Measurements from ENCODE around the gene BCKDHA. TPM values are rescaled to one million over a fixed set of nuclear protein-coding genes. Genes with fewer than 3 reads are reported as not detected.
"Not testable (repeated sequence)": the region's sequence is repeated elsewhere in the genome, so short reads cannot be mapped to it uniquely, and the experiment has no call there.

Gene BCKDHA
- total RNA-seq, 4 donors from 2014 or later = 30.3 to 47.0 (median 39.1) TPM

GRCh38 chr19:41431426-41432386, 34.1 kb downstream of the BCKDHA start:
- TF ChIP-seq CTCF (IDR thresholded peaks at IDR 0.05) = no peak
- ATAC-seq (ENCODE audit: low FRiP score) (no peak), DNase-seq (ENCODE audit: low spot score) (no peak)

GRCh38 chr19:41433171-41433570, 35.6 kb downstream of the BCKDHA start:
- no peak for DNase-seq (ENCODE audit: low spot score)
- no peak for TF ChIP-seq CTCF (IDR thresholded peaks at IDR 0.05)
- ATAC-seq (ENCODE audit: low FRiP score) = no peak

- no peak for DNase-seq (ENCODE audit: low spot score)
- ATAC-seq (ENCODE audit: low FRiP score) = no peak
- no peak for TF ChIP-seq CTCF (IDR thresholded peaks at IDR 0.05)
These were observed 36.8 kb downstream of the BCKDHA start for GRCh38 chr19:41434450-41434849.

GRCh38 chr19:41435376-41435775, 37.8 kb downstream of the BCKDHA start:
- not testable (repeated sequence) for ATAC-seq (ENCODE audit: low FRiP score); DNase-seq (ENCODE audit: low spot score)

- no peak for TF ChIP-seq CTCF (IDR thresholded peaks at IDR 0.05)
- no peak for ATAC-seq (ENCODE audit: low FRiP score)
- DNase-seq (ENCODE audit: low spot score) = no peak
These were observed 38.5 kb downstream of the BCKDHA start for GRCh38 chr19:41435936-41436673.

GRCh38 chr19:41436674-41436951, 39.0 kb downstream of the BCKDHA start:
- no peak for TF ChIP-seq CTCF (IDR thresholded peaks at IDR 0.05)
- DNase-seq (ENCODE audit: low spot score) (no peak), ATAC-seq (ENCODE audit: low FRiP score) (no peak)

- TF ChIP-seq CTCF (IDR thresholded peaks at IDR 0.05) = no peak
- DNase-seq (ENCODE audit: low spot score) (no peak), ATAC-seq (ENCODE audit: low FRiP score) (no peak)
These were observed 40.4 kb downstream of the BCKDHA start for GRCh38 chr19:41437944-41438574.
